HCT116 (cell line): ENCODE data around the gene SP7. TPM values are rescaled to one million over a fixed set of nuclear protein-coding genes. Genes with fewer than 3 reads are reported as not detected.

Experiments used
- ATAC-seq: fragments of 200-7000 bp; cut with Tn5 transposase; 2 replicates; pipeline ENCODE4 v1.9.1; 2020; ENCODE audit warnings: mild to moderate bottlenecking, moderate library complexity
- BruUV-seq: library from RNA; stranded (reverse); fragments of 400-500 nt; replicated peaks from 2 replicates; lab custom pipeline; 2021; lab: Mats Ljungman, UMichigan
- CTCF ChIA-PET: fragments of 300-600 bp; sonication (Branson Sonifier 250); formaldehyde crosslinking; loops from one replicate; lab custom pipeline; 2021; ENCODE audit warnings: antibody characterized with exemption; lab: Charles Lee
- POLR2A ChIA-PET: fragments of 300-600, 350-600 bp; sonication (Branson Sonifier 250); formaldehyde crosslinking; loops from one replicate; lab custom pipeline; 2021; ENCODE audit warnings: antibody characterized with exemption; lab: Charles Lee
- RAD21 ChIA-PET, 2 experiments: fragments of 300-600 bp; sonication (Branson Sonifier 250); formaldehyde crosslinking; loops; one replicate each; lab custom pipeline; 2023; ENCODE audit warnings: low total read pairs in 2 of 2; ENCODE audit not compliant: uncharacterized antibody in 2 of 2, unreplicated experiment in 2 of 2, low non-redundant PET in 1 of 2; lab: Charles Lee
- DNase-seq: peaks from one replicate; pipeline ENCODE4 v3.0.0-alpha.2; 2010; ENCODE audit warnings: low read depth, low spot score
- H2AFZ ChIP-seq: fragments of 200-600 bp; shearing (Covaris generic), sonication (generic); 2 replicates; pipeline ENCODE4 v1.6.1; 2017; ENCODE audit warnings: low read depth, mixed run types, mixed read lengths, antibody characterized with exemption, low read length; ENCODE audit not compliant: poor library complexity, severe bottlenecking
- H3K27ac ChIP-seq: 2 replicates; pipeline ENCODE4 v1.5.1; 2012; ENCODE audit warnings: low read depth, low read length
- H3K27me3 ChIP-seq: fragments of 200-600 bp; sonication (generic); 2 replicates; pipeline ENCODE4 v1.6.1; 2016; ENCODE audit warnings: mixed run types, low read length, mixed read lengths; ENCODE audit not compliant: insufficient read depth
- H3K36me3 ChIP-seq, 2 experiments: fragments of 200-500 bp in 1 of 2; fragments of 200-600 bp in 1 of 2; sonication (Bioruptor generic) in 1 of 2; sonication (generic) in 1 of 2; 2 replicates each; pipeline versions ENCODE4 v1.5.1 to v1.6.1; 2014 to 2016; ENCODE audit warnings: low read length in 2 of 2, inconsistent platforms in 1 of 2, mixed read lengths in 1 of 2, mixed run types in 1 of 2; ENCODE audit not compliant: insufficient read depth in 2 of 2, control insufficient read depth in 1 of 2
- H3K4me1 ChIP-seq, 2 experiments: fragments of 200-600 bp in 1 of 2; sonication (generic) in 1 of 2; 2 replicates each; pipeline versions ENCODE4 v1.5.1 to v1.6.1; 2012 to 2017; ENCODE audit warnings: low read length in 2 of 2, inconsistent platforms in 1 of 2, mild to moderate bottlenecking in 1 of 2, mixed read lengths in 1 of 2, mixed run types in 1 of 2, moderate library complexity in 1 of 2; ENCODE audit not compliant: insufficient read depth in 2 of 2, control insufficient read depth in 1 of 2
- H3K4me2 ChIP-seq: fragments of 200-600 bp; sonication (generic); 2 replicates; pipeline ENCODE4 v1.6.1; 2017; ENCODE audit warnings: mixed run types, low read length, mixed read lengths
- H3K4me3 ChIP-seq, 2 experiments: fragments of 200-600 bp in 1 of 2; sonication (generic) in 1 of 2; replicated peaks in 1 of 2; 2 replicates each; pipeline ENCODE4 v1.5.1; 2011 to 2016; ENCODE audit warnings: low read length in 2 of 2, control low read depth in 1 of 2, low read depth in 1 of 2, mild to moderate bottlenecking in 1 of 2, mixed read lengths in 1 of 2, mixed run types in 1 of 2
- H3K79me2 ChIP-seq: fragments of 200-600 bp; sonication (generic); 2 replicates; pipeline ENCODE4 v1.6.1; 2017; ENCODE audit warnings: mild to moderate bottlenecking, mixed run types, low read length, moderate library complexity, mixed read lengths; ENCODE audit not compliant: insufficient read depth
- H3K9ac ChIP-seq: fragments of 200-600 bp; sonication (generic); 2 replicates; pipeline ENCODE4 v1.6.1; 2016; ENCODE audit warnings: low read length, mixed read lengths
- H3K9me2 ChIP-seq: fragments of 200-600 bp; sonication (generic), shearing (Covaris generic); 2 replicates; pipeline ENCODE4 v1.6.1; 2017; ENCODE audit warnings: mixed run types, mild to moderate bottlenecking, moderate library complexity; ENCODE audit not compliant: insufficient read depth
- H3K9me3 ChIP-seq, 2 experiments: fragments of 200-500 bp in 1 of 2; fragments of 200-600 bp in 1 of 2; sonication (Bioruptor generic) in 1 of 2; sonication (generic) in 1 of 2; 2 replicates each; pipeline ENCODE4 v1.6.1; 2014 to 2017; ENCODE audit warnings: low read length in 2 of 2, mixed read lengths in 2 of 2, inconsistent platforms in 1 of 2, low read depth in 1 of 2, mild to moderate bottlenecking in 1 of 2, mixed run types in 1 of 2, moderate library complexity in 1 of 2; ENCODE audit not compliant: control insufficient read depth in 1 of 2, insufficient read depth in 1 of 2
- H4K20me1 ChIP-seq: fragments of 200-600 bp; sonication (generic), shearing (Covaris generic); 2 replicates; pipeline ENCODE4 v1.6.1; 2017; ENCODE audit warnings: mixed run types, mild to moderate bottlenecking, moderate library complexity; ENCODE audit not compliant: insufficient read depth
- CBX3 ChIP-seq: IDR thresholded peaks from 2 replicates; pipeline ENCODE4 v1.6.1; 2012; ENCODE audit warnings: low read depth
- CTCF ChIP-seq, 3 experiments: fragments of 200-600 bp in 1 of 3; sonication (generic) in 1 of 3; IDR thresholded peaks in 2 of 3; conservative IDR thresholded peaks in 1 of 3; 2 replicates each; pipeline ENCODE4 v1.5.1; 2012 to 2017; ENCODE audit warnings: low read depth in 2 of 3, low read length in 2 of 3, antibody characterized with exemption in 1 of 3, borderline replicate concordance in 1 of 3, control low read depth in 1 of 3, mild to moderate bottlenecking in 1 of 3, mixed read lengths in 1 of 3, mixed run types in 1 of 3, moderate library complexity in 1 of 3; ENCODE audit not compliant: insufficient read depth in 1 of 3
- EGR1 ChIP-seq: IDR thresholded peaks from 2 replicates; pipeline ENCODE4 v1.6.1; 2012; ENCODE audit warnings: low read depth
- EZH2 ChIP-seq: fragments of 200-600 bp; sonication (generic); IDR thresholded peaks from 2 replicates; pipeline ENCODE4 v1.6.1; 2017; ENCODE audit warnings: antibody characterized with exemption, mixed run types
- EZH2phosphoT487 ChIP-seq: fragments of 200-600 bp; IDR thresholded peaks from 2 replicates; pipeline ENCODE4 v1.6.1; 2018; ENCODE audit warnings: antibody characterized with exemption, borderline replicate concordance
- JUND ChIP-seq: IDR thresholded peaks from 2 replicates; pipeline ENCODE4 v1.6.1; 2012
- MAX ChIP-seq: IDR thresholded peaks from 2 replicates; pipeline ENCODE4 v1.6.1; 2012
- POLR2A ChIP-seq: IDR thresholded peaks from 2 replicates; pipeline ENCODE4 v1.7.0; 2011; ENCODE audit warnings: borderline replicate concordance; ENCODE audit not compliant: insufficient read depth, insufficient read length; ENCODE audit errors: extremely low read depth
- POLR2AphosphoS5 ChIP-seq: IDR thresholded peaks from 2 replicates; pipeline ENCODE4 v1.6.1; 2011; ENCODE audit warnings: mild to moderate bottlenecking, low read depth, low read length, moderate library complexity
- RAD21 ChIP-seq: IDR thresholded peaks from 2 replicates; pipeline ENCODE4 v1.6.1; 2012; ENCODE audit warnings: low read depth, mild to moderate bottlenecking
- REST ChIP-seq: IDR thresholded peaks from 2 replicates; pipeline ENCODE4 v1.6.1; 2012; ENCODE audit warnings: low read depth
- SIN3A ChIP-seq: IDR thresholded peaks from 2 replicates; pipeline ENCODE4 v1.6.1; 2012; ENCODE audit warnings: low read depth
- SP1 ChIP-seq: IDR thresholded peaks from 2 replicates; pipeline ENCODE4 v1.6.1; 2012; ENCODE audit warnings: low read depth
- SRF ChIP-seq: IDR thresholded peaks from 2 replicates; pipeline ENCODE4 v1.6.1; 2012; ENCODE audit warnings: low read depth
- TCF7L2 ChIP-seq: IDR thresholded peaks from 2 replicates; pipeline ENCODE4 v1.7.0; 2011; ENCODE audit warnings: borderline replicate concordance, inconsistent platforms; ENCODE audit not compliant: insufficient read depth, insufficient read length; ENCODE audit errors: extremely low read depth
- YY1 ChIP-seq: IDR thresholded peaks from 2 replicates; pipeline ENCODE4 v1.6.1; 2011; ENCODE audit warnings: low read length, low read depth, moderate library complexity, mild to moderate bottlenecking; ENCODE audit not compliant: insufficient replicate concordance; ENCODE audit errors: extremely low read depth
- ZFX ChIP-seq: fragments of 450-650 bp; IDR thresholded peaks from 2 replicates; pipeline ENCODE4 v1.6.1; 2017
- ZNF274 ChIP-seq: fragments of 200-500 bp; sonication (Bioruptor generic); IDR thresholded peaks from 2 replicates; pipeline ENCODE4 v1.6.1; 2014; ENCODE audit warnings: mild to moderate bottlenecking, low read depth, low read length, inconsistent platforms
- intact Hi-C: fragments of 100-400 bp; cut with micrococcal nuclease; formaldehyde crosslinking; loops from 2 replicates; pipeline ENCODE4 v1.10.0; 2022
- total RNA-seq: library from RNA; stranded (reverse); gene quantifications from one replicate; pipeline ENCODE4 v1.2.1, GENCODE V29; 2021; ENCODE audit not compliant: unreplicated experiment

SP7 gene
- total RNA-seq, 1 experiment from 2014 or later: not detected

- POLR2A ChIA-PET: interaction anchor here (0.8 kb wide), 1 partner anchor 20 kb away, joined by 5 read pairs; the partner anchor contains the start of gene SP1
- RAD21 ChIA-PET: no interaction called here
- no peaks in the 10 kb centered on the region for H3K27me3 ChIP-seq
Observed at GRCh38 chr12:53358836-53359419, 22.8 kb upstream of the SP7 start.

More at GRCh38 chr12:53358836-53359419, 22.8 kb upstream of the SP7 start:
- Histone ChIP-seq H4K20me1 (no peaks in the 10 kb centered on the region), H3K79me2 (no peaks in the 10 kb centered on the region), H3K4me2 (no peak overlapping the region), H3K4me3 (no peak overlapping the region), H3K36me3 (no peaks in the 10 kb centered on the region), H3K27ac (no peak overlapping the region), H3K4me1 (peaks cover 20 to 39% of the 10 kb centered on the region in 2 experiments; a peak in 3 of 4 replicates), H2AFZ (no peak overlapping the region), H3K9me2 (no peaks in the 10 kb centered on the region), H3K9ac (no peak overlapping the region), H3K9me3 (no peaks in the 10 kb centered on the region)
- CTCF ChIA-PET: interaction anchor here (0.6 kb wide), 1 partner anchor 22 kb away, joined by 3 read pairs; no protein-coding TSS in a partner anchor
- intact Hi-C loops: no loop called here
- no peak for DNase-seq
- no peak for TF ChIP-seq SIN3A
- TF ChIP-seq RAD21: no peak
- TF ChIP-seq EZH2: no peak
- TF ChIP-seq MAX: no peak
- no peak for TF ChIP-seq TCF7L2
- no peak for TF ChIP-seq ZFX
- TF ChIP-seq JUND: no peak
- no peak for TF ChIP-seq POLR2A
- no peak for TF ChIP-seq ZNF274
- no peak for TF ChIP-seq SRF
- no peak for TF ChIP-seq CBX3
- TF ChIP-seq POLR2AphosphoS5: no peak
- TF ChIP-seq EGR1: no peak
- TF ChIP-seq CTCF (IDR thresholded peaks at IDR 0.05 in 2 of 3, conservative IDR thresholded peaks at IDR 0.05 in 1 of 3; ENCODE audit: borderline replicate concordance in 1 of 3, insufficient read depth in 1 of 3, low read depth in 2 of 3, low read length in 2 of 3): no peak
- TF ChIP-seq EZH2phosphoT487: no peak
- TF ChIP-seq REST: no peak
- no peak for TF ChIP-seq YY1
- TF ChIP-seq SP1: no peak
- BruUV-seq: no TSS peak
- no peak for ATAC-seq
